ENCODE measurements around the gene MEGF9.
"Not testable (repeated sequence)": the region's sequence is repeated elsewhere in the genome, so short reads cannot be mapped to it uniquely, and the experiment has no call there.

The MEGF9 gene

GRCh38 chr9:120552210-120552704 is 162.0 kb downstream of the MEGF9 start:
- peaks cover 66% of the 10 kb centered on the region for H3K36me3 Mint-ChIP-seq
- not testable (repeated sequence) for H3K27ac Mint-ChIP-seq, H3K27me3 Mint-ChIP-seq, H3K4me1 Mint-ChIP-seq, ATAC-seq, H3K9me3 Mint-ChIP-seq, H3K4me3 Mint-ChIP-seq

Measured in stimulated activated memory B cell treated with anti-CD40 and anti-IgM and Interleukin-4, amounts not matched to agents 10 μg/mL and 1 μg/mL and 100 μg/mL, for 72 hours (primary cell).